K562 (cell line): ENCODE results near the gene MZB1. TPM values are rescaled to one million over a fixed set of nuclear protein-coding genes. Genes with fewer than 3 reads are reported as not detected.

ENCODE experiments used
- ATF3 ChIP-seq, 2 experiments: fragments of 450-650 bp in 1 of 2; sonication (generic) in 1 of 2; formaldehyde crosslinking in 1 of 2; IDR thresholded peaks in 1 of 2; conservative IDR thresholded peaks in 1 of 2; 2 replicates each; pipeline versions ENCODE4 v1.6.1 to v1.8.1; 2016 to 2023; ENCODE audit warnings: mild to moderate bottlenecking in 2 of 2, moderate library complexity in 2 of 2, inconsistent platforms in 1 of 2, missing genetic modification reagents in 1 of 2
- ATF7 ChIP-seq: fragments of 450-650 bp; IDR thresholded peaks from 2 replicates; pipeline ENCODE4 v1.7.1; 2014; ENCODE audit warnings: mild to moderate bottlenecking, moderate library complexity
- BRF1 ChIP-seq: IDR thresholded peaks from 3 replicates; pipeline ENCODE4 v1.6.1; 2011; ENCODE audit warnings: borderline replicate concordance, mild to moderate bottlenecking; ENCODE audit not compliant: insufficient read length; ENCODE audit errors: extremely low read depth
- CAMTA2 ChIP-seq: fragments of 250-450 bp; sonication (Bioruptor Pico); conservative IDR thresholded peaks from 2 replicates; pipeline ENCODE4 v1.5.1; 2022
- CHD2 ChIP-seq: IDR thresholded peaks from 2 replicates; pipeline ENCODE4 v1.6.1; 2011; ENCODE audit warnings: low read depth, low read length
- CREB3 ChIP-seq: fragments of 450-650 bp; conservative IDR thresholded peaks from 2 replicates; pipeline ENCODE4 v1.6.1; 2016; ENCODE audit warnings: missing genetic modification characterization, low read depth, mild to moderate bottlenecking, missing compliant biosample characterization, moderate library complexity
- DIDO1 ChIP-seq: fragments of 450-650 bp; IDR thresholded peaks from 2 replicates; pipeline ENCODE4 v1.6.1; 2016; ENCODE audit warnings: low read depth, missing biosample characterization, missing genetic modification characterization
- EZH2 ChIP-seq: IDR thresholded peaks from 2 replicates; pipeline ENCODE4 v1.6.1; 2012; ENCODE audit warnings: low read depth, mild to moderate bottlenecking, inconsistent platforms, low read length, borderline replicate concordance
- GATAD2A ChIP-seq: fragments of 450-650 bp; IDR thresholded peaks from 2 replicates; pipeline ENCODE4 v1.6.1; 2017
- KDM5B ChIP-seq: fragments of 200-600 bp; sonication (generic); IDR thresholded peaks from 2 replicates; pipeline ENCODE4 v1.6.1; 2012; ENCODE audit warnings: low read depth, mild to moderate bottlenecking, moderate library complexity, low read length, control low read depth, inconsistent platforms; ENCODE audit not compliant: insufficient replicate concordance
- MAFF ChIP-seq: IDR thresholded peaks from 2 replicates; pipeline ENCODE4 v1.6.1; 2012; ENCODE audit warnings: low read length, improper control_type of control experiment
- MEF2A ChIP-seq: IDR thresholded peaks from 2 replicates; pipeline ENCODE4 v1.6.1; 2011; ENCODE audit warnings: low read depth, mild to moderate bottlenecking, low read length, moderate library complexity; ENCODE audit not compliant: control insufficient read depth
- MEF2D ChIP-seq: conservative IDR thresholded peaks from 2 replicates; pipeline ENCODE4 v1.6.1; 2016; ENCODE audit warnings: low read depth, missing genetic modification characterization, missing compliant biosample characterization
- MXI1 ChIP-seq: IDR thresholded peaks from 2 replicates; pipeline ENCODE4 v1.6.1; 2011; ENCODE audit warnings: low read depth, mild to moderate bottlenecking, improper control_type of control experiment, low read length
- NR2F6 ChIP-seq: fragments of 450-650 bp; formaldehyde crosslinking; IDR thresholded peaks from 2 replicates; pipeline ENCODE4 v1.4.0; 2020; ENCODE audit warnings: mild to moderate bottlenecking
- PREB ChIP-seq: sonication (generic); formaldehyde crosslinking; IDR thresholded peaks from 2 replicates; pipeline ENCODE4 v1.8.1; 2023; ENCODE audit warnings: mild to moderate bottlenecking, missing genetic modification reagents
- RBM25 ChIP-seq: fragments of 200-400 bp; formaldehyde crosslinking; IDR thresholded peaks from 2 replicates; pipeline ENCODE4 v1.6.1; 2018; ENCODE audit warnings: low read length, low read depth, moderate library complexity; ENCODE audit not compliant: severe bottlenecking
- SIRT6 ChIP-seq: IDR thresholded peaks from one replicate; pipeline ENCODE4 v1.6.1; 2012; ENCODE audit warnings: low read depth, mild to moderate bottlenecking, control low read depth, inconsistent platforms, low read length, moderate library complexity
- TARDBP ChIP-seq: fragments of 450-650 bp; IDR thresholded peaks from 2 replicates; pipeline ENCODE4 v1.6.1; 2016
- TEAD1 ChIP-seq, 2 experiments: fragments of 450-650 bp in 1 of 2; sonication (generic) in 1 of 2; formaldehyde crosslinking; IDR thresholded peaks; 2 replicates each; pipeline versions ENCODE4 v1.4.0 to v1.8.0; 2020 to 2022; ENCODE audit warnings: mild to moderate bottlenecking in 2 of 2, missing genetic modification reagents in 1 of 2
- U2AF2 ChIP-seq: fragments of 200-400 bp; formaldehyde crosslinking; optimal IDR thresholded peaks from 2 replicates; pipeline ENCODE3; 2017; ENCODE audit warnings: low read depth, mild to moderate bottlenecking, low read length
- ZFPM2 ChIP-seq: fragments of 250-450 bp; sonication (Bioruptor Pico); IDR thresholded peaks from 2 replicates; pipeline ENCODE4 v1.5.1; 2022; ENCODE audit warnings: mild to moderate bottlenecking
- ZNF140 ChIP-seq: fragments of 250-450 bp; sonication (Bioruptor Pico); IDR thresholded peaks from 2 replicates; pipeline ENCODE4 v1.8.0; 2021; ENCODE audit warnings: moderate library complexity, mild to moderate bottlenecking, inconsistent platforms
- ZNF175 ChIP-seq: fragments of 200-800 bp; sonication (Bioruptor generic); IDR thresholded peaks from 2 replicates; pipeline ENCODE4 v1.6.1; 2016; ENCODE audit warnings: low read depth, mild to moderate bottlenecking, missing genetic modification characterization, missing compliant biosample characterization
- ZNF324 ChIP-seq: fragments of 250-450 bp; sonication (Bioruptor Pico); IDR thresholded peaks from 2 replicates; pipeline ENCODE4 v1.4.0; 2020; ENCODE audit warnings: mild to moderate bottlenecking
- ZNF408 ChIP-seq: fragments of 250-450 bp; sonication (Bioruptor Pico); IDR thresholded peaks from 2 replicates; pipeline ENCODE4 v1.4.0; 2020; ENCODE audit warnings: low read depth, mild to moderate bottlenecking, moderate library complexity
- polyA plus RNA-seq, 8 experiments: library from polyadenylated mRNA; depleted of rRNA in 4 of 8; stranded (reverse) in 5 of 8; unstranded in 3 of 8; fragments of >200 nt; fragmentation: Nextera tagmentation in 2 of 8; fragmentation: Illumina TruSeq in 1 of 8; extraction: Ambion mirVana in 2 of 8; extraction: Trizol in 1 of 8; gene quantifications; 2 replicates each; pipeline versions ENCODE4 v1.2.1 to v1.2.3, GENCODE V29; 2011 to 2014; ENCODE audit warnings: inconsistent platforms in 1 of 8, missing spikeins in 1 of 8
- total RNA-seq, 7 experiments: library from RNA; depleted of rRNA in 6 of 7; stranded (reverse); fragments of >200 nt in 6 of 7; fragmentation: Illumina TruSeq in 2 of 7; extraction: Trizol in 2 of 7; gene quantifications; 2 replicates each; pipeline versions ENCODE4 v1.2.1 to v1.2.3, GENCODE V29; 2011 to 2021; ENCODE audit warnings: low replicate concordance in 1 of 7

The MZB1 gene
- total and polyA plus RNA-seq, 9 of the 15 experiments (the other 6 are each of a cell fraction or from before 2014, with no cell fraction given): 0.13 to 0.31 TPM; not detected in 7

GRCh38 chr5:139385061-139386049 is 4.4 kb downstream of the MZB1 start (continued):
- TF ChIP-seq ZNF324 (CRISPR knock-in tag): no peak
- no peak for TF ChIP-seq CREB3 (tag)
- TF ChIP-seq SIRT6: no peak
- TF ChIP-seq ZFPM2 (CRISPR knock-in tag): no peak
- no peak for TF ChIP-seq CAMTA2 (CRISPR knock-in tag)
- no peak for TF ChIP-seq TARDBP
- TF ChIP-seq U2AF2: no peak
- no peak for TF ChIP-seq MXI1
- no peak for TF ChIP-seq MEF2A
- no peak for TF ChIP-seq ZNF140 (CRISPR knock-in tag)
- TF ChIP-seq GATAD2A: no peak
- TF ChIP-seq ZNF408: no peak
- TF ChIP-seq EZH2: no peak
- TF ChIP-seq RBM25: no peak
- no peak for TF ChIP-seq CHD2
- no peak for TF ChIP-seq ZNF175
- no peak for TF ChIP-seq TEAD1 (CRISPR knock-in tag; IDR thresholded peaks at IDR 0.05)
- no peak for TF ChIP-seq PREB (CRISPR knock-in tag)
- 0 out of 2 replicates have a peak, but pooled peaks have one; percentile 40 for TF ChIP-seq ATF7
- TF ChIP-seq MEF2D (tag): no peak
- TF ChIP-seq MAFF: no peak
- no peak for TF ChIP-seq BRF1
- no peak for TF ChIP-seq KDM5B
- no peak for TF ChIP-seq ATF3 (IDR thresholded peaks at IDR 0.05)
- no peak for TF ChIP-seq ATF3 (CRISPR knock-in tag; conservative IDR thresholded peaks at IDR 0.05)
- peak; percentile 60 for TF ChIP-seq DIDO1 (tag)
- no peak for TF ChIP-seq NR2F6 (CRISPR knock-in tag)
